ENCODE results near the gene LGALS14. TPM values are rescaled to one million over a fixed set of nuclear protein-coding genes. Genes with fewer than 3 reads are reported as not detected.

LGALS14 gene, protein sequence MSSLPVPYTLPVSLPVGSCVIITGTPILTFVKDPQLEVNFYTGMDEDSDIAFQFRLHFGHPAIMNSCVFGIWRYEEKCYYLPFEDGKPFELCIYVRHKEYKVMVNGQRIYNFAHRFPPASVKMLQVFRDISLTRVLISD
- not detected for total RNA-seq
- polyA plus RNA-seq (ENCODE audit: insufficient read depth, low read depth, low replicate concordance), result not detected
- long read RNA-seq, donor 1, result 0 reads
- long read RNA-seq, donor 2, partial matches to known transcripts, result 0 of 1 reads
- long read RNA-seq, donor 2, other reads (novel, unspliced or antisense), result 0 of 1 reads

DNA sequence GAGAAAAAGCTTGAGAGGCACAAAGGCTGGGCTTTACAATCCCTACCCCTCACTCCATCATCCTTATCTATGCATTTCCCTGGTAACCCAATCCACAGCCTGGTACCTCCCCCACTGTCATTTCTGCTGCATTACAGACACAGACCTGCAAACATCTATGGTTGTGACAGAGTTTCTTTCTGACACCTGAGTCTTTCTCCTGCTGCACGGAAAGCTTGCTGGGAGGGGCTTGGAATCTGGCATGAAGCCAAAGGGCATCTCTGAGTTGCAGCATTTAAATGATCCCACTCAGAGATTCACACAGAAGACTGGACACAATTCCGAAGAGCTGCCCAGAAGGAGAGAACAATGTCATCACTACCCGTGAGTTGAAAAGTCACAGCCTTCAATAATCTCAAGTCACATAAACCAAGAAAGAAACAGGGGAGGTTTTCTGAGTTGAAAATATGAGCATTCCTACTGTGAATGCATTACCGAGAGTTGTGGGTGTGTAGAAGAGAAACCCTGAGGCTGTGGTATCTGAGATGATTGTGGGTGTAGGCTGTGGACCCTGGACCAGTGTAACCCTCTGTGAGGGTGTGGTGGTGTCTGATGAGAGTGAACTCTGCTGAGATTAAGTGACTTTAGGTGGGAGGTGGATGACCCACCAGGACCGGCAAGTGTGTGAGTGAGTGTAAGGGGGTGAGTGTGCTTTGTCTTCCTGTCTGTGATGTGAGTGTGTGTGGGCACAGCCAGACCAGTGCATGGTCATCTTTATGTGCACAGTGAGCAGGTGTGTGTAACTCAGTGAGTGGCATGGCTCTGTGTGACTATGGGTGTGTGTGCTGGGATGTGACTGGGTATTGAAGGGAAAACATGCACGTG lies at the start of gene LGALS14:
Gene LGALS14, plus strand, starts transcription at position 301 of the 864 bp plus-strand sequence. Its CDS starts 48 bp downstream, at position 349.
- intact Hi-C loops (cut with DNase I; ENCODE audit: low total_unique reads), result no loop called here
- Histone ChIP-seq H3K36me3 (ENCODE audit: low read depth, missing control alignments) (no peaks in the 10 kb centered on the region), H3K4me1 (no peaks in the 10 kb centered on the region), H3K9me3 (no peaks in the 10 kb centered on the region), H3K27ac (no peak within 1 kb of the TSS), H3K27me3 (no peaks in the 10 kb centered on the region), H3K4me3 (no peak within 1 kb of the TSS)
- 52 to 54% methylated on average over 6 of the region's 6 CpGs for WGBS, 2 donors
- no peak for DNase-seq
- no peak for TF ChIP-seq POLR2A (IDR thresholded peaks at IDR 0.05)
- no peak for TF ChIP-seq CTCF (IDR thresholded peaks at IDR 0.05)

DNA sequence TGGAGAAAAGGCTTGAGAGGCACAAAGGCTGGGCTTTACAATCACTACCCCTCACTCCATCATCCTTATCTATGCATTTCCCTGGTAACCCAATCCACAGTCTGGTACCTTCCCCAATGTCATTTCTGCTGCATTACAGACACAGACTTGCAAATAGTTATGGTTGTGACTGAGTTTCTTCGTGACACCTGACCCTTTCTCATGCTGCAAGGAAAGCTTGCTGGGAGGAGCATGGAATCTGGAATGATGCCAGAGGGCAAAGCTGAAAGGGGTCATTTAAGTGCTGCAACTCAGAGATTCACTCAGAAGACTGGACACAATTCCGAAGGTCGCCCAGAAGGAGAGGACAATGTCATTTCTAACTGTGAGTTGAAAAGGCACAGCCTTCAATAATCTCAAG lies 48.7 kb upstream of the LGALS14 start, which contains the start of gene LGALS16:
Gene LGALS16, plus strand, starts transcription at position 301 of the 400 bp plus-strand sequence. Its CDS starts 49 bp downstream, at position 350.
- Histone ChIP-seq H3K27me3 (no peaks in the 10 kb centered on the region), H3K4me1 (no peaks in the 10 kb centered on the region), H3K4me3 (no peak within 1 kb of the TSS), H3K36me3 (ENCODE audit: low read depth, missing control alignments) (no peaks in the 10 kb centered on the region), H3K9me3 (no peaks in the 10 kb centered on the region), H3K27ac (no peak within 1 kb of the TSS)
- no peak for TF ChIP-seq CTCF (IDR thresholded peaks at IDR 0.05)
- TF ChIP-seq POLR2A (IDR thresholded peaks at IDR 0.05), result no peak
- intact Hi-C loops (cut with DNase I; ENCODE audit: low total_unique reads), result no loop called here
- no peak for DNase-seq
- 64 to 71% methylated on average over 3 of the region's 3 CpGs for WGBS, 2 donors

- TF ChIP-seq CTCF (IDR thresholded peaks at IDR 0.05) (no peak), POLR2A (IDR thresholded peaks at IDR 0.05) (no peak)
- no peaks in the 10 kb centered on the region for H3K36me3 ChIP-seq (ENCODE audit: low read depth, missing control alignments)
- no peak overlapping the region for H3K27ac ChIP-seq
- WGBS, 2 donors, result 78 to 81% methylated on average over 4 of the region's 4 CpGs
- no peaks in the 10 kb centered on the region for H3K4me1 ChIP-seq
- intact Hi-C loops (cut with DNase I; ENCODE audit: low total_unique reads), result no loop called here
- no peaks in the 10 kb centered on the region for H3K27me3 ChIP-seq
- DNase-seq, result no peak
- H3K4me3 ChIP-seq, result no peak overlapping the region
- H3K9me3 ChIP-seq, result no peaks in the 10 kb centered on the region
Observed at GRCh38 chr19:39659791-39660190, 44.5 kb upstream of the LGALS14 start.

DNA sequence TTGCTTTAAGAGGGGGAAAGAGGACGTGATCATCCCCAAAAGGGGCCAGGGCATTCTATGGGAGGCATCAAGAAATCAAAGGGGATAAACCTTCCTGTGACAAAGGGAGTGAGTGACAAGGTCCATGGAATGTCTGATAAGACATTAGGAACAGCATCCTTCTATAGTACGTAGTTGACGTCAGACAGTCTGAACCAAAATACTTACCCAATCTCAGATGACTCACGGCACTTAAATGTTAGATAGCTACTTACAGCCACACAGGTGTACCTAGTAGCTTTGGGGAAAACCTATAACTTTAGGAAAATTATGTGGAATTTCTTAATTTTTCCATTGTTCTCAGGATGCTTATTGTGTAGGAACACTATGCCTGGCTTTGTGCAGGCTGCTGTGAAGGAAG lies 43.6 kb upstream of the LGALS14 start:
- DNase-seq, result no peak
- intact Hi-C loops (cut with DNase I; ENCODE audit: low total_unique reads), result no loop called here
- Histone ChIP-seq H3K36me3 (ENCODE audit: low read depth, missing control alignments) (no peaks in the 10 kb centered on the region), H3K27me3 (no peaks in the 10 kb centered on the region), H3K4me3 (no peak overlapping the region), H3K9me3 (no peaks in the 10 kb centered on the region), H3K27ac (no peak overlapping the region), H3K4me1 (no peaks in the 10 kb centered on the region)
- 68 to 83% methylated on average over 4 of the region's 4 CpGs for WGBS, 2 donors
- TF ChIP-seq POLR2A (IDR thresholded peaks at IDR 0.05) (no peak), CTCF (IDR thresholded peaks at IDR 0.05) (no peak)
